H1 (cell line): ENCODE results near the gene MMP25. TPM values are rescaled to one million over a fixed set of nuclear protein-coding genes. Genes with fewer than 3 reads are reported as not detected.

Experiments used
- CTCF ChIA-PET: fragments of 300-600 bp; sonication (Branson Sonifier 250); formaldehyde crosslinking; loops from one replicate; lab custom pipeline; 2021; ENCODE audit not compliant: partially characterized antibody; lab: Charles Lee
- POLR2A ChIA-PET: fragments of 300-600 bp; sonication (Branson Sonifier 250); formaldehyde crosslinking; loops from one replicate; lab custom pipeline; 2021; ENCODE audit warnings: inconsistent platforms; ENCODE audit not compliant: partially characterized antibody; lab: Charles Lee
- DNase-seq, 2 experiments: peaks; one replicate each; pipeline versions ENCODE4 v3.0.0 to v3.0.0-alpha.2; 2010 to 2022; ENCODE audit warnings: low spot score in 2 of 2, low read depth in 1 of 2, mixed read lengths in 1 of 2
- FAIRE-seq: peaks from 2 replicates; lab custom pipeline; 2011; peaks lifted over from hg19 to GRCh38; lab: Jason Lieb, UNC
- H2AFZ ChIP-seq: 2 replicates; pipeline ENCODE4 v1.8.1; 2012; ENCODE audit warnings: low read length, inconsistent platforms
- H2AK5ac ChIP-seq: 2 replicates; pipeline ENCODE4 v1.6.1; 2013; ENCODE audit warnings: low read depth, low read length
- H2BK120ac ChIP-seq: replicated peaks from 2 replicates; pipeline ENCODE3; 2013; ENCODE audit warnings: low read depth, low read length, inconsistent platforms
- H2BK12ac ChIP-seq: 2 replicates; pipeline ENCODE4 v1.6.1; 2013; ENCODE audit warnings: low read depth, low read length
- H2BK15ac ChIP-seq: 2 replicates; pipeline ENCODE4 v1.6.1; 2013; ENCODE audit warnings: low read length
- H2BK20ac ChIP-seq: 2 replicates; pipeline ENCODE4 v1.6.1; 2013; ENCODE audit warnings: low read length
- H2BK5ac ChIP-seq: 2 replicates; pipeline ENCODE4 v1.6.1; 2013; ENCODE audit warnings: low read depth, low read length
- H3K14ac ChIP-seq: 2 replicates; pipeline ENCODE4 v1.6.1; 2013; ENCODE audit warnings: inconsistent platforms; ENCODE audit not compliant: insufficient read length
- H3K18ac ChIP-seq: 2 replicates; pipeline ENCODE4 v1.6.1; 2013; ENCODE audit warnings: low read length; ENCODE audit errors: extremely low read depth
- H3K23ac ChIP-seq: 2 replicates; pipeline ENCODE4 v1.6.1; 2013; ENCODE audit warnings: inconsistent platforms; ENCODE audit not compliant: insufficient read length
- H3K23me2 ChIP-seq: 2 replicates; pipeline ENCODE4 v1.6.1; 2013; ENCODE audit warnings: low read depth, low read length
- H3K27ac ChIP-seq: 2 replicates; pipeline ENCODE4 v1.6.1; 2011; ENCODE audit warnings: low read depth, low read length, inconsistent platforms
- H3K27me3 ChIP-seq, 4 experiments: replicated peaks in 1 of 4; 1 replicate in 1 of 4; 2 replicates in 3 of 4; pipeline versions ENCODE4 v1.6.1 to v1.8.1; 2011 to 2013; ENCODE audit warnings: low read length in 3 of 4, mild to moderate bottlenecking in 3 of 4, inconsistent platforms in 2 of 4, mixed read lengths in 2 of 4, moderate library complexity in 1 of 4; ENCODE audit not compliant: control insufficient read depth in 3 of 4, insufficient read depth in 3 of 4; ENCODE audit errors: extremely low read depth in 1 of 4
- H3K36me3 ChIP-seq, 4 experiments: 2 replicates each; pipeline versions ENCODE4 v1.6.1 to v1.8.1; 2011 to 2013; ENCODE audit warnings: mild to moderate bottlenecking in 4 of 4, low read length in 3 of 4, moderate library complexity in 2 of 4, control low read depth in 1 of 4, inconsistent platforms in 1 of 4; ENCODE audit not compliant: insufficient read depth in 4 of 4, control insufficient read depth in 2 of 4
- H3K4ac ChIP-seq: replicated peaks from 2 replicates; pipeline ENCODE3; 2013; ENCODE audit warnings: low read length, low read depth, mixed read lengths, inconsistent platforms; ENCODE audit not compliant: insufficient read length
- H3K4me1 ChIP-seq, 4 experiments: replicated peaks in 1 of 4; 1 replicate in 1 of 4; 2 replicates in 3 of 4; pipeline versions ENCODE4 v1.6.1 to v1.8.1; 2011 to 2013; ENCODE audit warnings: low read length in 3 of 4, inconsistent platforms in 2 of 4, mixed read lengths in 1 of 4; ENCODE audit not compliant: insufficient read depth in 4 of 4, control insufficient read depth in 3 of 4
- H3K4me2 ChIP-seq, 2 experiments: 2 replicates each; pipeline versions ENCODE4 v1.6.1 to v1.8.1; 2011 to 2013; ENCODE audit warnings: low read depth in 2 of 2, low read length in 2 of 2, control low read depth in 1 of 2, inconsistent platforms in 1 of 2, mild to moderate bottlenecking in 1 of 2; ENCODE audit not compliant: insufficient read depth in 1 of 2
- H3K4me3 ChIP-seq, 4 experiments: fragments of 200-600, 300-600 bp in 1 of 4; sonication (generic), shearing (Covaris generic), sonication (Bioruptor Twin) in 1 of 4; 2 replicates each; pipeline versions ENCODE4 v1.5.1 to v1.8.1; 2011 to 2016; ENCODE audit warnings: low read length in 4 of 4, low read depth in 3 of 4, control low read depth in 2 of 4, inconsistent platforms in 2 of 4, mild to moderate bottlenecking in 2 of 4, mixed read lengths in 1 of 4, moderate library complexity in 1 of 4; ENCODE audit not compliant: insufficient read depth in 2 of 4; ENCODE audit errors: extremely low read depth in 1 of 4
- H3K56ac ChIP-seq: replicated peaks from 2 replicates; pipeline ENCODE3; 2013; ENCODE audit warnings: low read depth, mild to moderate bottlenecking, mixed read lengths, low read length, inconsistent platforms; ENCODE audit not compliant: insufficient read length
- H3K79me1 ChIP-seq: 2 replicates; pipeline ENCODE4 v1.6.1; 2013; ENCODE audit warnings: low read depth, low read length, control low read depth
- H3K79me2 ChIP-seq, 2 experiments: 2 replicates each; pipeline versions ENCODE4 v1.6.1 to v1.8.1; 2012 to 2013; ENCODE audit warnings: low read length in 2 of 2, mild to moderate bottlenecking in 2 of 2, inconsistent platforms in 1 of 2; ENCODE audit not compliant: insufficient read depth in 2 of 2, control insufficient read depth in 1 of 2
- H3K9ac ChIP-seq, 4 experiments: replicated peaks in 1 of 4; 1 replicate in 1 of 4; 2 replicates in 3 of 4; pipeline versions ENCODE4 v1.6.1 to v1.8.1; 2011 to 2013; ENCODE audit warnings: low read depth in 3 of 4, low read length in 3 of 4, control low read depth in 2 of 4, mild to moderate bottlenecking in 2 of 4, moderate library complexity in 2 of 4, inconsistent platforms in 1 of 4; ENCODE audit errors: extremely low read depth in 1 of 4
- H3K9me3 ChIP-seq, 2 experiments: 2 replicates each; pipeline versions ENCODE4 v1.6.1 to v1.8.1; 2012 to 2013; ENCODE audit warnings: mild to moderate bottlenecking in 2 of 2, moderate library complexity in 2 of 2, control low read depth in 1 of 2, inconsistent platforms in 1 of 2, low read depth in 1 of 2, low read length in 1 of 2, mixed read lengths in 1 of 2; ENCODE audit not compliant: insufficient read depth in 2 of 2
- H4K20me1 ChIP-seq, 2 experiments: replicated peaks in 1 of 2; 2 replicates each; pipeline versions ENCODE3 to v1.8.1; 2011 to 2013; ENCODE audit warnings: inconsistent platforms in 2 of 2, low read length in 2 of 2, mild to moderate bottlenecking in 1 of 2; ENCODE audit not compliant: insufficient read depth in 2 of 2, control insufficient read depth in 1 of 2
- H4K5ac ChIP-seq: 2 replicates; pipeline ENCODE4 v1.6.1; 2013; ENCODE audit warnings: low read length, low read depth, mixed read lengths, inconsistent platforms; ENCODE audit not compliant: insufficient read length
- H4K8ac ChIP-seq: 2 replicates; pipeline ENCODE4 v1.8.0; 2013; ENCODE audit warnings: mild to moderate bottlenecking, moderate library complexity, low read length, inconsistent platforms; ENCODE audit not compliant: insufficient read depth; ENCODE audit errors: extremely low read depth
- H4K91ac ChIP-seq: replicated peaks from 2 replicates; pipeline ENCODE3; 2013; ENCODE audit warnings: low read length, mixed read lengths, inconsistent platforms; ENCODE audit not compliant: insufficient read length
- BRCA1 ChIP-seq: IDR thresholded peaks from 2 replicates; pipeline ENCODE4 v1.6.1; 2012; ENCODE audit warnings: low read depth, low read length, improper control_type of control experiment
- EP300 ChIP-seq, 2 experiments: IDR thresholded peaks; 1 replicate in 1 of 2; 2 replicates in 1 of 2; pipeline ENCODE4 v1.6.1; 2011 to 2012; ENCODE audit warnings: low read depth in 2 of 2, low read length in 2 of 2, mild to moderate bottlenecking in 2 of 2, borderline replicate concordance in 1 of 2, inconsistent platforms in 1 of 2, moderate library complexity in 1 of 2
- KDM1A ChIP-seq: fragments of 200-600, 300-600 bp; sonication (generic); IDR thresholded peaks from 2 replicates; pipeline ENCODE4 v1.7.1; 2016; ENCODE audit warnings: mild to moderate bottlenecking, low read length, borderline replicate concordance
- SIN3A ChIP-seq, 2 experiments: IDR thresholded peaks in 1 of 2; conservative IDR thresholded peaks in 1 of 2; 2 replicates each; pipeline ENCODE4 v1.6.1; 2011 to 2012; ENCODE audit warnings: low read length in 2 of 2, improper control_type of control experiment in 1 of 2, low read depth in 1 of 2, mild to moderate bottlenecking in 1 of 2
- WGBS, 2 experiments: shearing (Covaris generic) in 1 of 2; methylation state at CpG; one replicate each; pipeline versions ENCODE4 v1.1.6 to v1.1.7; 2013 to 2015; ENCODE audit warnings: low lambda C conversion rate in 2 of 2, mixed read lengths in 2 of 2, inconsistent platforms in 1 of 2, low coverage in 1 of 2, missing lambda C conversion rate in 1 of 2; ENCODE audit not compliant: insufficient replicate concordance in 2 of 2, insufficient coverage in 1 of 2, insufficient read length in 1 of 2; ENCODE audit errors: extremely low coverage in 1 of 2, missing lambda C conversion rate in 1 of 2; 5-methylcytosine and 5-hydroxymethylcytosine counted together
- polyA plus RNA-seq, 7 experiments: library from polyadenylated mRNA; depleted of rRNA in 3 of 7; stranded (reverse) in 5 of 7; unstranded in 2 of 7; fragments of >200 nt in 5 of 7; fragments of 200-250 nt in 2 of 7; gene quantifications; 1 replicate in 5 of 7; 2 replicates in 1 of 7; 4 replicates in 1 of 7; pipeline versions ENCODE4 v1.2.1 to v1.2.3, GENCODE V29; 2011 to 2013; ENCODE audit warnings: missing spikeins in 2 of 7, mixed read lengths in 2 of 7
- total RNA-seq: library from RNA; stranded (reverse); fragmentation: NEBNext Ultra II Directional; extraction: Animal tissue kit (Norgen Biotek cat#: 25700); gene quantifications from 2 replicates; pipeline ENCODE4 v1.2.1, GENCODE V29; 2021
- TF ChIP-seq, protein P1 (sequence below): IDR thresholded peaks from 2 replicates; pipeline ENCODE4 v1.6.1; 2012; ENCODE audit warnings: inconsistent platforms
- TF ChIP-seq, protein P2 (sequence below): IDR thresholded peaks from 2 replicates; pipeline ENCODE4 v1.6.1; 2012; ENCODE audit warnings: low read length, inconsistent platforms
- TF ChIP-seq, protein P3 (sequence below), 3 experiments: IDR thresholded peaks; 1 replicate in 2 of 3; 2 replicates in 1 of 3; pipeline versions ENCODE4 v1.5.1 to v1.6.1; 2011; ENCODE audit warnings: low read length in 3 of 3, mild to moderate bottlenecking in 3 of 3, inconsistent platforms in 2 of 3, low read depth in 1 of 3, moderate library complexity in 1 of 3; ENCODE audit not compliant: insufficient read depth in 1 of 3; ENCODE audit errors: control extremely low read depth in 1 of 3

Gene MMP25
- total and polyA plus RNA-seq, 2 of the 8 experiments (the other 6 are each of a cell fraction or from before 2014, with no cell fraction given): 7.7 to 26.7 TPM

DNA sequence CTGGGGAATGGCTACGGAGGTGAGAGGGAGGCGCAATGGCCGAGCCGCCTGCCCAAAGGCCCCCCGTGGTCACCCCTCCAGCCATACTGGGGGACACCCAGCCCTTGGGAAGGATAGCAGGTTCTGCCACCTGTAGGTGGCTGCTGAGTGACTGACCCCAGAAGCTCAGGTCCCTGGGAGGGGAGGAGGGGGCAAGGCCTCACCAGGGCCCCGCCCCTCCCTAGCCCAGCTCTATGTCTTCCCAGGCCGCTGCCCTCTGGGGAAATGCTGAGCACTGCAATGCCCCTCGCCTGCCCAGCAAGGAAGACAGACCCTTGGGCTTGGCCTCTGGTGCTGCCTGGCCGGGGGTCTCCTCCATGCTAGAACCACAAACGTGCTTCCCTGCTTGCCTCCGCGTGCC lies 45.0 kb upstream of the MMP25 start:
- CTCF ChIA-PET: interaction anchor here (1.3 to 17.3 kb wide), 11 partner anchors 10 to 105 kb away, joined by 3 to 639 read pairs (median 8); partner anchors contain the start of genes BICDL2, CLDN6, CLDN9 and HCFC1R1
- TF ChIP-seq EP300 (IDR thresholded peaks at IDR 0.05; ENCODE audit: borderline replicate concordance in 1 of 2, low read depth in 2 of 2, low read length in 2 of 2): no peak
- TF ChIP-seq, protein P1, sequence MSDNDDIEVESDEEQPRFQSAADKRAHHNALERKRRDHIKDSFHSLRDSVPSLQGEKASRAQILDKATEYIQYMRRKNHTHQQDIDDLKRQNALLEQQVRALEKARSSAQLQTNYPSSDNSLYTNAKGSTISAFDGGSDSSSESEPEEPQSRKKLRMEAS: no peak
- TF ChIP-seq KDM1A: no peak
- TF ChIP-seq, protein P2, sequence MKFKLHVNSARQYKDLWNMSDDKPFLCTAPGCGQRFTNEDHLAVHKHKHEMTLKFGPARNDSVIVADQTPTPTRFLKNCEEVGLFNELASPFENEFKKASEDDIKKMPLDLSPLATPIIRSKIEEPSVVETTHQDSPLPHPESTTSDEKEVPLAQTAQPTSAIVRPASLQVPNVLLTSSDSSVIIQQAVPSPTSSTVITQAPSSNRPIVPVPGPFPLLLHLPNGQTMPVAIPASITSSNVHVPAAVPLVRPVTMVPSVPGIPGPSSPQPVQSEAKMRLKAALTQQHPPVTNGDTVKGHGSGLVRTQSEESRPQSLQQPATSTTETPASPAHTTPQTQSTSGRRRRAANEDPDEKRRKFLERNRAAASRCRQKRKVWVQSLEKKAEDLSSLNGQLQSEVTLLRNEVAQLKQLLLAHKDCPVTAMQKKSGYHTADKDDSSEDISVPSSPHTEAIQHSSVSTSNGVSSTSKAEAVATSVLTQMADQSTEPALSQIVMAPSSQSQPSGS: no peak
- TF ChIP-seq, protein P3, sequence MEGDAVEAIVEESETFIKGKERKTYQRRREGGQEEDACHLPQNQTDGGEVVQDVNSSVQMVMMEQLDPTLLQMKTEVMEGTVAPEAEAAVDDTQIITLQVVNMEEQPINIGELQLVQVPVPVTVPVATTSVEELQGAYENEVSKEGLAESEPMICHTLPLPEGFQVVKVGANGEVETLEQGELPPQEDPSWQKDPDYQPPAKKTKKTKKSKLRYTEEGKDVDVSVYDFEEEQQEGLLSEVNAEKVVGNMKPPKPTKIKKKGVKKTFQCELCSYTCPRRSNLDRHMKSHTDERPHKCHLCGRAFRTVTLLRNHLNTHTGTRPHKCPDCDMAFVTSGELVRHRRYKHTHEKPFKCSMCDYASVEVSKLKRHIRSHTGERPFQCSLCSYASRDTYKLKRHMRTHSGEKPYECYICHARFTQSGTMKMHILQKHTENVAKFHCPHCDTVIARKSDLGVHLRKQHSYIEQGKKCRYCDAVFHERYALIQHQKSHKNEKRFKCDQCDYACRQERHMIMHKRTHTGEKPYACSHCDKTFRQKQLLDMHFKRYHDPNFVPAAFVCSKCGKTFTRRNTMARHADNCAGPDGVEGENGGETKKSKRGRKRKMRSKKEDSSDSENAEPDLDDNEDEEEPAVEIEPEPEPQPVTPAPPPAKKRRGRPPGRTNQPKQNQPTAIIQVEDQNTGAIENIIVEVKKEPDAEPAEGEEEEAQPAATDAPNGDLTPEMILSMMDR (IDR thresholded peaks at IDR 0.05; ENCODE audit: control extremely low read depth in 1 of 3, insufficient read depth in 1 of 3, low read depth in 1 of 3, low read length in 3 of 3): no peak
- no peak for TF ChIP-seq SIN3A (conservative IDR thresholded peaks at IDR 0.05 in 1 of 2, IDR thresholded peaks at IDR 0.05 in 1 of 2; ENCODE audit: low read depth in 1 of 2, low read length in 2 of 2)
- no peak for TF ChIP-seq BRCA1

More for the DNA sequence above, 45.0 kb upstream of the MMP25 start:
- Histone ChIP-seq H3K9me3 (no peaks in the 10 kb centered on the region), H3K18ac (peak overlapping the region; percentile 71), H3K9ac (no peak overlapping the region), H3K79me1 (no peaks in the 10 kb centered on the region), H2BK5ac (no peak overlapping the region; the same call in 1 of the 2 replicates), H3K4ac (no peak overlapping the region), H3K4me1 (peaks cover 0 to 31% (median 13%) of the 10 kb centered on the region in 4 experiments; a peak in 6 of 7 replicates), H2BK120ac (no peak overlapping the region), H3K27me3 (no peaks in the 10 kb centered on the region), H3K4me3 (no peak overlapping the region), H3K23ac (no peak overlapping the region), H3K79me2 (0 out of 4 replicates have a peak, but pooled peaks cover 0 to 2% of the 10 kb centered on the region in 2 experiments), H4K20me1 (peaks cover 0 to 2% of the 10 kb centered on the region in 2 experiments), H4K91ac (peak overlapping the region; percentile 26), H3K14ac (no peak overlapping the region), H2BK12ac (peak overlapping the region; percentile 22; the same call in 1 of the 2 replicates), H2AFZ (no peak overlapping the region), H3K4me2 (no peak overlapping the region), H3K27ac (no peak overlapping the region), H2AK5ac (0 out of 2 replicates have a peak overlapping the region, but pooled peaks have one; percentile 75), H2BK20ac (no peak overlapping the region), H2BK15ac (peak overlapping the region; percentile 81; the same call in 1 of the 2 replicates), H3K56ac (no peak overlapping the region), H3K23me2 (peaks cover 3% of the 10 kb centered on the region), H4K5ac (no peak overlapping the region), H4K8ac (no peak overlapping the region), H3K36me3 (peaks cover 0 to under 1% (median 0%) of the 10 kb centered on the region in 4 experiments; a peak in 1 of 8 replicates)
- POLR2A ChIA-PET: interaction anchor here (0.7 to 35.7 kb wide), 9 partner anchors 8 to 46 kb away, joined by 3 to 1808 read pairs (median 11); partner anchors contain the start of genes BICDL2, CLDN6, CLDN9 and HCFC1R1
- FAIRE-seq (no peak), DNase-seq (no peak)
- WGBS, 2 experiments: 82% methylated on average over 12 of the region's 12 CpGs; no CpG with 5 or more reads in 1 of the 2 experiments
